ENCODE measurements around the gene TRAF3IP1.
"Not testable (repeated sequence)": the region's sequence is repeated elsewhere in the genome, so short reads cannot be mapped to it uniquely, and the experiment has no call there.

The TRAF3IP1 gene

GRCh38 chr2:238313289-238313990 is 6.9 kb upstream of the TRAF3IP1 start:
- DNase-seq (ENCODE audit: low spot score), result no peak

GRCh38 chr2:238313991-238314350 is 6.3 kb upstream of the TRAF3IP1 start:
- DNase-seq (ENCODE audit: low spot score), result no peak

- no peak for DNase-seq (ENCODE audit: low spot score)
Measured at GRCh38 chr2:238314576-238314975, 5.7 kb upstream of the TRAF3IP1 start.

- no peak for DNase-seq (ENCODE audit: low spot score)
Measured at GRCh38 chr2:238315031-238315595, 5.2 kb upstream of the TRAF3IP1 start.

GRCh38 chr2:238320648-238321281 is 447 bp downstream of the TRAF3IP1 start:
- DNase-seq (ENCODE audit: low spot score), result no peak

GRCh38 chr2:238321467-238321866 is 1.1 kb downstream of the TRAF3IP1 start:
- no peak for DNase-seq (ENCODE audit: low spot score)

GRCh38 chr2:238322001-238322411 is 1.7 kb downstream of the TRAF3IP1 start:
- no peak for DNase-seq (ENCODE audit: low spot score)

- not testable (repeated sequence) for DNase-seq (ENCODE audit: low spot score)
Measured at GRCh38 chr2:238324248-238324647, 3.9 kb downstream of the TRAF3IP1 start.

- no peak for DNase-seq (ENCODE audit: low spot score)
Measured at GRCh38 chr2:238325694-238326093, 5.4 kb downstream of the TRAF3IP1 start.

- no peak for DNase-seq (ENCODE audit: low spot score)
Measured at GRCh38 chr2:238326801-238327365, 6.6 kb downstream of the TRAF3IP1 start.

GRCh38 chr2:238327751-238328150 is 7.4 kb downstream of the TRAF3IP1 start:
- no peak for DNase-seq (ENCODE audit: low spot score)

GRCh38 chr2:238330391-238330790 is 10.1 kb downstream of the TRAF3IP1 start:
- DNase-seq (ENCODE audit: low spot score), result no peak

- no peak for DNase-seq (ENCODE audit: low spot score)
Measured at GRCh38 chr2:238331916-238332315, 11.6 kb downstream of the TRAF3IP1 start.

GRCh38 chr2:238334885-238335284 is 14.6 kb downstream of the TRAF3IP1 start:
- no peak for DNase-seq (ENCODE audit: low spot score)

- DNase-seq (ENCODE audit: low spot score), result not testable (repeated sequence)
Measured at GRCh38 chr2:238335591-238335990, 15.3 kb downstream of the TRAF3IP1 start.

- DNase-seq (ENCODE audit: low spot score), result no peak
Measured at GRCh38 chr2:238336151-238336550, 15.8 kb downstream of the TRAF3IP1 start.

- DNase-seq (ENCODE audit: low spot score), result no peak
Measured at GRCh38 chr2:238336793-238337444, 16.6 kb downstream of the TRAF3IP1 start.

GRCh38 chr2:238337846-238338245 is 17.5 kb downstream of the TRAF3IP1 start:
- DNase-seq (ENCODE audit: low spot score), result no peak

GRCh38 chr2:238338710-238339394 is 18.5 kb downstream of the TRAF3IP1 start:
- no peak for DNase-seq (ENCODE audit: low spot score)

- no peak for DNase-seq (ENCODE audit: low spot score)
Measured at GRCh38 chr2:238339395-238339780, 19.1 kb downstream of the TRAF3IP1 start.

GRCh38 chr2:238339814-238340213 is 19.5 kb downstream of the TRAF3IP1 start:
- DNase-seq (ENCODE audit: low spot score), result no peak

- no peak for DNase-seq (ENCODE audit: low spot score)
Measured at GRCh38 chr2:238341536-238341935, 21.2 kb downstream of the TRAF3IP1 start.
